ENCODE results near the gene LMLN. TPM values are rescaled to one million over a fixed set of nuclear protein-coding genes. Genes with fewer than 3 reads are reported as not detected.

The LMLN gene
- total and polyA plus RNA-seq, 2 of the 13 experiments (the other 11 are each of a cell fraction or from before 2014, with no cell fraction given) = 1.2 to 1.8 TPM

- peak; percentile 58; the same call in 1 of the 2 replicates for TF ChIP-seq FOXP4 (CRISPR knock-in tag; IDR thresholded peaks at IDR 0.05)
- no peak for TF ChIP-seq HMGXB3 (CRISPR knock-in tag; IDR thresholded peaks at IDR 0.05; ENCODE audit: borderline replicate concordance)
- TF ChIP-seq SRSF1 (optimal IDR thresholded peaks at IDR 0.05; ENCODE audit: low read depth, low read length) = no peak
- TF ChIP-seq PAXIP1 (CRISPR knock-in tag; conservative IDR thresholded peaks at IDR 0.05) = 0 out of 2 replicates have a peak, but pooled peaks have one; percentile 14
- TF ChIP-seq MTF1 (CRISPR knock-in tag; IDR thresholded peaks at IDR 0.05) = no peak
- no peak for TF ChIP-seq ZNF615 (CRISPR knock-in tag; IDR thresholded peaks at IDR 0.05; ENCODE audit: borderline replicate concordance)
- no peak for TF ChIP-seq SMARCE1 (IDR thresholded peaks at IDR 0.05; ENCODE audit: borderline replicate concordance)
- TF ChIP-seq SOX5 (CRISPR knock-in tag; IDR thresholded peaks at IDR 0.05; ENCODE audit: borderline replicate concordance) = peak; percentile 87
- no peak for TF ChIP-seq SOX6 (IDR thresholded peaks at IDR 0.05)
- TF ChIP-seq SOX6 (CRISPR knock-in tag; IDR thresholded peaks at IDR 0.05) = peak; percentile 62
- TF ChIP-seq ZFP82 (CRISPR knock-in tag; IDR thresholded peaks at IDR 0.05; ENCODE audit: borderline replicate concordance) = no peak
- TF ChIP-seq ARID3A (IDR thresholded peaks at IDR 0.05; ENCODE audit: low read depth, low read length) = no peak
- no peak for TF ChIP-seq ZNF558 (CRISPR knock-in tag; IDR thresholded peaks at IDR 0.05; ENCODE audit: borderline replicate concordance)
- no peak for TF ChIP-seq ZNF841 (CRISPR knock-in tag; IDR thresholded peaks at IDR 0.05; ENCODE audit: borderline replicate concordance)
- 0 out of 2 replicates have a peak, but pooled peaks have one; percentile 20 for TF ChIP-seq HDAC2 (CRISPR knock-in tag; IDR thresholded peaks at IDR 0.05)
- TF ChIP-seq NFIC (IDR thresholded peaks at IDR 0.05; ENCODE audit: low read length) = 0 out of 2 replicates have a peak, but pooled peaks have one; percentile 17
Observed at GRCh38 chr3:197970588-197970987, 10.6 kb downstream of the LMLN start (continued).

Data from HepG2 (cell line).